HG03060 (cell line): ENCODE measurements around the gene ERVMER34-1.

Source experiments
- ATAC-seq: cut with Tn5 transposase; IDR thresholded peaks from one replicate; pipeline ENCODE4 v1.9.1; 2021; ENCODE audit warnings: low read depth, moderate number of reproducible peaks; ENCODE audit not compliant: unreplicated experiment

Gene ERVMER34-1

GRCh38 chr4:52750819-52751486 lies at the start of gene ERVMER34-1:
Gene ERVMER34-1 (minus strand): TSS chr4:52751425. CDS start chr4:52745520, 5,905 bp downstream.
- no peak for ATAC-seq

GRCh38 chr4:52799813-52800212 lies 48.6 kb upstream of the ERVMER34-1 start:
- ATAC-seq, result no peak

- ATAC-seq, result no peak
Observed at GRCh38 chr4:52795533-52795932, 44.3 kb upstream of the ERVMER34-1 start.

GRCh38 chr4:52791936-52792335 lies 40.7 kb upstream of the ERVMER34-1 start:
- no peak for ATAC-seq

- ATAC-seq, result no peak
Observed at GRCh38 chr4:52789774-52790173, 38.5 kb upstream of the ERVMER34-1 start.

- ATAC-seq, result no peak
Observed at GRCh38 chr4:52788806-52789205, 37.6 kb upstream of the ERVMER34-1 start.

GRCh38 chr4:52783069-52783468 lies 31.8 kb upstream of the ERVMER34-1 start:
- no peak for ATAC-seq

GRCh38 chr4:52780617-52781354 lies 29.6 kb upstream of the ERVMER34-1 start:
- no peak for ATAC-seq

- ATAC-seq, result no peak
Observed at GRCh38 chr4:52780206-52780605, 29.0 kb upstream of the ERVMER34-1 start.

- no peak for ATAC-seq
Observed at GRCh38 chr4:52760256-52760655, 9.0 kb upstream of the ERVMER34-1 start.

GRCh38 chr4:52755426-52755825 lies 4.2 kb upstream of the ERVMER34-1 start:
- no peak for ATAC-seq

- no peak for ATAC-seq
Observed at GRCh38 chr4:52752936-52753335, 1.7 kb upstream of the ERVMER34-1 start.

- ATAC-seq, result no peak
Observed at GRCh38 chr4:52751487-52751911, 274 bp upstream of the ERVMER34-1 start.

GRCh38 chr4:52750213-52750612 lies 1.0 kb downstream of the ERVMER34-1 start:
- ATAC-seq, result no peak

- ATAC-seq, result no peak
Observed at GRCh38 chr4:52748432-52748831, 2.8 kb downstream of the ERVMER34-1 start.

- ATAC-seq, result no peak
Observed at GRCh38 chr4:52744588-52744987, 6.6 kb downstream of the ERVMER34-1 start.

- no peak for ATAC-seq
Observed at GRCh38 chr4:52743444-52744019, 7.7 kb downstream of the ERVMER34-1 start.

- no peak for ATAC-seq
Observed at GRCh38 chr4:52729586-52729985, 21.6 kb downstream of the ERVMER34-1 start.

- ATAC-seq, result no peak
Observed at GRCh38 chr4:52728691-52729240, 22.5 kb downstream of the ERVMER34-1 start.

- ATAC-seq, result no peak
Observed at GRCh38 chr4:52726826-52727580, 24.2 kb downstream of the ERVMER34-1 start.
